Prostate gland (tissue), 2 donors: Measurements from ENCODE around the gene CISTR. TPM values are rescaled to one million over a fixed set of nuclear protein-coding genes. Genes with fewer than 3 reads are reported as not detected.

Source experiments
- DNase-seq: peaks from one replicate; pipeline ENCODE4 v3.0.0-alpha.2; 2019; ENCODE audit warnings: low spot score
- H3K27ac ChIP-seq, 2 donors: fragments of 200-600 bp; sonication (generic); 2 replicates each; pipeline ENCODE4 v1.5.1; 2017 to 2019
- H3K27me3 ChIP-seq: fragments of 200-600 bp; sonication (generic); replicated peaks from 2 replicates; pipeline ENCODE4 v1.5.1; 2019; ENCODE audit not compliant: insufficient read depth
- H3K36me3 ChIP-seq, 2 donors: fragments of 200-600 bp; sonication (generic); 1 replicate in 1 of 2; 2 replicates in 1 of 2; pipeline versions ENCODE4 v1.5.1 to v1.8.1; 2017 to 2019
- H3K4me1 ChIP-seq: fragments of 200-600 bp; sonication (generic); replicated peaks from 2 replicates; pipeline ENCODE4 v1.5.1; 2019
- H3K4me3 ChIP-seq, 2 donors: fragments of 200-600 bp; sonication (generic); 2 replicates each; pipeline ENCODE4 v1.5.1; 2017 to 2019
- H3K9me3 ChIP-seq: fragments of 200-600 bp; sonication (generic); 2 replicates; pipeline ENCODE4 v1.5.1; 2017
- POLR2A ChIP-seq: fragments of 450-650 bp; IDR thresholded peaks from one replicate; pipeline ENCODE4 v1.6.1; 2016; ENCODE audit warnings: antibody characterized with exemption, mild to moderate bottlenecking
- POLR2AphosphoS5 ChIP-seq: sonication (generic); formaldehyde crosslinking; IDR thresholded peaks from one replicate; pipeline ENCODE4 v1.6.1; 2017; ENCODE audit warnings: antibody characterized with exemption
- WGBS: methylation state at CpG from one replicate; pipeline ENCODE4 v1.1.5; 2018; 5-methylcytosine and 5-hydroxymethylcytosine counted together
- intact Hi-C: fragments of 100-400 bp; cut with DNase I; formaldehyde crosslinking; loops from one replicate; pipeline ENCODE4 v1.14.2; 2022
- total RNA-seq, 2 donors: library from RNA; depleted of rRNA; stranded (reverse); fragments of >200 nt; gene quantifications; one replicate each; pipeline ENCODE4 v1.1.0, GENCODE V29; 2016
- TF ChIP-seq, protein P1 (sequence below), 4 experiments: fragments of 200-600 bp in 2 of 4; fragments of 450-650 bp in 2 of 4; sonication (generic) in 2 of 4; IDR thresholded peaks; 1 replicate in 3 of 4; 2 replicates in 1 of 4; pipeline ENCODE4 v1.5.1; 2016 to 2019; ENCODE audit warnings: antibody characterized with exemption in 4 of 4, mild to moderate bottlenecking in 2 of 4, moderate library complexity in 2 of 4

Gene CISTR
- total RNA-seq, 2 donors from 2014 or later: not detected

DNA sequence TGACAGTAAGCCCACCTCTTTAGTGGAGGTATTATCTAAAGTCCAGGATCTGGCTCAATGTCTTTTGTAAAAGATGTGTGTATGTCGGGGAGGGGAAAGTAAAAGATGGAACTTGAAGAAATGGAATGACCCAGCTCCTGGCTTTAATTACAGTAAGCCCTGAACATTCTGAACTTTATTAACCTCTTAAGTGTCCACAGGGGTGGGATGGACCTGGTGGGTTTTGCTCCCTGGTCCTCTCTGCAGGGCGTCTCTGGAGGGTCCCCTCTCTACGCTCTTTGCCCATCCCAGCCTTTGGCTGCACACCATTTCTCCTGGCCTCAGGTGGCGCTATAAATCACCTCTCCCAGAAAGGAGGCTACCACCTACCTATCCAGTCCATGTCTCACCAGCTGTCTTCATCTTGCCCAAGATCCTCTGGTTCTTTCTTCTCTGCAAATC lies 3.7 kb upstream of the CISTR start:
- TF ChIP-seq, protein P1, sequence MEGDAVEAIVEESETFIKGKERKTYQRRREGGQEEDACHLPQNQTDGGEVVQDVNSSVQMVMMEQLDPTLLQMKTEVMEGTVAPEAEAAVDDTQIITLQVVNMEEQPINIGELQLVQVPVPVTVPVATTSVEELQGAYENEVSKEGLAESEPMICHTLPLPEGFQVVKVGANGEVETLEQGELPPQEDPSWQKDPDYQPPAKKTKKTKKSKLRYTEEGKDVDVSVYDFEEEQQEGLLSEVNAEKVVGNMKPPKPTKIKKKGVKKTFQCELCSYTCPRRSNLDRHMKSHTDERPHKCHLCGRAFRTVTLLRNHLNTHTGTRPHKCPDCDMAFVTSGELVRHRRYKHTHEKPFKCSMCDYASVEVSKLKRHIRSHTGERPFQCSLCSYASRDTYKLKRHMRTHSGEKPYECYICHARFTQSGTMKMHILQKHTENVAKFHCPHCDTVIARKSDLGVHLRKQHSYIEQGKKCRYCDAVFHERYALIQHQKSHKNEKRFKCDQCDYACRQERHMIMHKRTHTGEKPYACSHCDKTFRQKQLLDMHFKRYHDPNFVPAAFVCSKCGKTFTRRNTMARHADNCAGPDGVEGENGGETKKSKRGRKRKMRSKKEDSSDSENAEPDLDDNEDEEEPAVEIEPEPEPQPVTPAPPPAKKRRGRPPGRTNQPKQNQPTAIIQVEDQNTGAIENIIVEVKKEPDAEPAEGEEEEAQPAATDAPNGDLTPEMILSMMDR (IDR thresholded peaks at IDR 0.05): no peak
- TF ChIP-seq POLR2AphosphoS5 (no peak), POLR2A (no peak)
- no peak for DNase-seq
- Histone ChIP-seq H3K27me3 (peaks cover 7% of the 10 kb centered on the region), H3K4me3 (no peak overlapping the region), H3K27ac (no peak overlapping the region), H3K9me3 (no peaks in the 10 kb centered on the region), H3K36me3 (no peaks in the 10 kb centered on the region), H3K4me1 (peaks cover 17% of the 10 kb centered on the region)
- intact Hi-C loops: no loop called here
- 76% methylated on average over 4 of the region's 4 CpGs for WGBS

DNA sequence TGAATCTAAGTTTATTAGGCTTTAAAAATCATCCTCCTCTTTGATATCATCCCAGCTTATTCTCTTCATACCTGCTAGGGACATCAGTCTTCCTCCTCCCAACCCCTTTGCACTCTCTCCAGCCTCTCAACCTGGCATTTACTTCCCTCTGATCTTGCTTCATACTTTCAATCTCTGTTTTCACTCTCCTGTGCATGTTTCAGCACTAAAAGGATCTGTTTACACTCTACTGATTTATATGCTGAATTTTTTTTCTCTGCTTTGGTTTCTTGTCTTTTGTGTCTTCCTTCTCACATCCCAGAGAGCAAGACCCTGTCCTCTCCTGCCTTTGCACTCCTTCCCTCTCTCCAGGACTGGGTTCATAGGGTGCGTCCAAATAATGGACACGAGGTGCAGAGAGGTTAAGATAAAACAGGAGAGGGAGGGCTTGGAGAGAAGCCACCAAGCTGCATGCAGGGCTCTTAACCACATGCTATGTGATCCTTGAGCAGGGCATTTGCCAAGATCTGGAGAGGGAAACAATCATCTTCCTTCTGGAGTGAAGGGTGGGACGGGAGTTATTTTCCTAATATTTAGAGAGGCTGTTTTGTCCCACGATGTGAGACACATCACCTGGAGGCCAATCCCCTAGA lies 3.0 kb upstream of the CISTR start:
- peak; percentile 4 for TF ChIP-seq POLR2AphosphoS5
- TF ChIP-seq, protein P1 (IDR thresholded peaks at IDR 0.05): no peak
- intact Hi-C loops: no loop called here
- DNase-seq: no peak

DNA sequence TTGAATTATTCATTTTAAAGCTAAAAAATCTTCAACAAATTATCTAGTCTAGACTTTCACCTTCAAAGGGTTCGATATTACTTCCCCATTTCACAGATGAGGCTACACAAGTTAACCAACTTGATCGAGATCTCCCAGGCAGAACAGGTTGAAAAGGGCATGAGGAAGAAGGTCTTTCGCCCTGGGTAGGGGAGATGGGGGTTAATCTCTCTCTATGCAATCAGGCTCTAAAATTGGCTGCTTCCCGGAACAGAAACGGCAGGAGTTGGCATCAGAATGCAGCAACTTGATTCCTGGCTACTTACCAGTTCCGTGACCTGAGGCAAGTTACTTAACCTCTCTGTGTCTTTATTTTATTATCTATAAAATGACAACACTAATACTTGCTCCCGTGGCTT lies 2.4 kb upstream of the CISTR start:
- 30% methylated on average over 7 of the region's 7 CpGs for WGBS
- TF ChIP-seq POLR2AphosphoS5 (peak; percentile 2), POLR2A (no peak)
- TF ChIP-seq, protein P1 (IDR thresholded peaks at IDR 0.05): no peak
- no peak overlapping the region for H3K4me3 ChIP-seq
- H3K36me3 ChIP-seq: no peaks in the 10 kb centered on the region
- intact Hi-C loops: no loop called here
- peaks cover 5% of the 10 kb centered on the region for H3K27me3 ChIP-seq
- no peak overlapping the region for H3K27ac ChIP-seq
- H3K4me1 ChIP-seq: peaks cover 17% of the 10 kb centered on the region
- DNase-seq: no peak
- no peaks in the 10 kb centered on the region for H3K9me3 ChIP-seq

More for the DNA sequence above, 3.0 kb upstream of the CISTR start:
- Histone ChIP-seq H3K9me3 (no peaks in the 10 kb centered on the region), H3K27ac (no peak overlapping the region), H3K4me3 (no peak overlapping the region), H3K36me3 (no peaks in the 10 kb centered on the region), H3K4me1 (peaks cover 17% of the 10 kb centered on the region), H3K27me3 (peaks cover 7% of the 10 kb centered on the region)
- WGBS: 2% methylated on average over 4 of the region's 4 CpGs

DNA sequence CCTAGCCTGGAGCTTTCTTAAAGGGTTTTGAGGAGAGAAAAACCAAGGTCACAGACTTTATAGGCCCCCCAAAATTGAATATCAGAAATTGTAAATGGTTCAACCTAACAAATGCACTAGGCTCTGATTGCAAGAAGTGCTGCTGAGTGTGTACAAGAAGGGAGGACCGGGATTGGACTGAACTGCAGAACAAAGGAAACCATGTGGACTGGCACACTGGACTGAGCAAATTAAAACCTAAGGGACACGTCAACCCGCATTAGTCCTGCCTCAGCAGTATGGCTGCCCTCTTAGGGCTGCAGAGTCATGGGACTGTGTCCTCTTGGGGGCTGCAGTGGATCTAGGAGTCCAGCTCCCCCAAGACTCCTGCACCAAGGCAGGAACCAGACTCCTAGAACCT lies 842 bp upstream of the CISTR start:
- H3K36me3 ChIP-seq: no peaks in the 10 kb centered on the region
- no peak overlapping the region for H3K4me3 ChIP-seq
- TF ChIP-seq POLR2A (no peak), POLR2AphosphoS5 (no peak)
- TF ChIP-seq, protein P1 (IDR thresholded peaks at IDR 0.05): no peak
- peaks cover 17% of the 10 kb centered on the region for H3K4me1 ChIP-seq
- DNase-seq: no peak
- H3K27ac ChIP-seq: no peak overlapping the region
- H3K9me3 ChIP-seq: no peaks in the 10 kb centered on the region
- intact Hi-C loops: no loop called here
- no peaks in the 10 kb centered on the region for H3K27me3 ChIP-seq
- WGBS: 96% methylated on average over 3 of the region's 3 CpGs

DNA sequence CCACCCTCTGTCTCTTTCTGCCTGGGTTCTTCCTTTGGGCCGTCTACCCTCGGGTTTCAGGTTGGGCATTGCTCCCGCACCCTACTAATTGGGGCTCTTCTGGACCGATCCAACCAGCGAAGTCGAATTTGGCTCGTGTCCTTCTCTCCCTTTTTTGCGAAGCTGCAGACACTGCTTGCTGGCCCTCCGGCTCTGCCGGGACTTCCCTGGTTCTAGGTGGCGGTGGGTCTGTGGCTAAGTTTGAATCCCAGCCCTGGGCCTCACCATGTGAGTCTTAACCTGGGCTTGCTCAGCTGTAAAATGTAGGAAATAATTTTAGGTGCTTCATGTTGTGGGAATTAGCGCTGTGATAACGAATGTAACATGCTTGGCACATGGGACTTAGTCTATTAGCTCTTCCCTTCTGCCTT lies 418 bp upstream of the CISTR start:
- no peak for DNase-seq
- H3K9me3 ChIP-seq: no peaks in the 10 kb centered on the region
- 48% methylated on average over 13 of the region's 13 CpGs for WGBS
- no peaks in the 10 kb centered on the region for H3K36me3 ChIP-seq
- H3K27me3 ChIP-seq: peaks cover 2% of the 10 kb centered on the region
- no peak for TF ChIP-seq POLR2A
- no peak for TF ChIP-seq POLR2AphosphoS5
- TF ChIP-seq, protein P1 (IDR thresholded peaks at IDR 0.05): no peak
- H3K4me1 ChIP-seq: peaks cover 17% of the 10 kb centered on the region
- peak overlapping the region in 1 of 2 donors; percentile 26 for H3K4me3 ChIP-seq
- no peak overlapping the region for H3K27ac ChIP-seq
- intact Hi-C loops: no loop called here
